Measurements from ENCODE around the gene ATP1A1.

ATP1A1 gene

GRCh38 chr1:116448785-116449385 is 75.8 kb downstream of the ATP1A1 start:
- Histone ChIP-seq H3K9ac (ENCODE audit: low read length) (no peak overlapping the region), H3K4me3 (ENCODE audit: low read length) (no peak overlapping the region), H3K27me3 (replicated peaks; ENCODE audit: control insufficient read depth, insufficient read depth, low read length) (peaks cover 21% of the 10 kb centered on the region), H3K4me1 (ENCODE audit: control insufficient read depth, insufficient read depth, low read length) (peaks cover 20% of the 10 kb centered on the region), H3K9me3 (ENCODE audit: control insufficient read depth, low read length) (no peaks in the 10 kb centered on the region), H3K36me3 (ENCODE audit: control insufficient read depth, insufficient read depth, low read length, severe bottlenecking) (no peaks in the 10 kb centered on the region)
- peak; percentile 76 for DNase-seq (ENCODE audit: low read depth)

- no peaks in the 10 kb centered on the region for H3K36me3 ChIP-seq (ENCODE audit: control insufficient read depth, insufficient read depth, low read length, severe bottlenecking)
- H3K9me3 ChIP-seq (ENCODE audit: control insufficient read depth, low read length), result no peaks in the 10 kb centered on the region
- H3K4me3 ChIP-seq (ENCODE audit: low read length), result no peak overlapping the region
Measured at GRCh38 chr1:116449578-116449977, 76.5 kb downstream of the ATP1A1 start.

GRCh38 chr1:116451702-116452101 is 78.7 kb downstream of the ATP1A1 start:
- Histone ChIP-seq H3K9me3 (ENCODE audit: control insufficient read depth, low read length) (no peaks in the 10 kb centered on the region), H3K36me3 (ENCODE audit: control insufficient read depth, insufficient read depth, low read length, severe bottlenecking) (no peaks in the 10 kb centered on the region), H3K4me1 (ENCODE audit: control insufficient read depth, insufficient read depth, low read length) (peaks cover 20% of the 10 kb centered on the region), H3K9ac (ENCODE audit: low read length) (no peak overlapping the region), H3K4me3 (ENCODE audit: low read length) (no peak overlapping the region), H3K27me3 (replicated peaks; ENCODE audit: control insufficient read depth, insufficient read depth, low read length) (peaks cover 25% of the 10 kb centered on the region)
- no peak for DNase-seq (ENCODE audit: low read depth)

More at GRCh38 chr1:116449578-116449977, 76.5 kb downstream of the ATP1A1 start:
- Histone ChIP-seq H3K9ac (ENCODE audit: low read length) (no peak overlapping the region), H3K27me3 (replicated peaks; ENCODE audit: control insufficient read depth, insufficient read depth, low read length) (peaks cover 22% of the 10 kb centered on the region), H3K4me1 (ENCODE audit: control insufficient read depth, insufficient read depth, low read length) (peaks cover 20% of the 10 kb centered on the region)
- no peak for DNase-seq (ENCODE audit: low read depth)

- Histone ChIP-seq H3K4me1 (ENCODE audit: control insufficient read depth, insufficient read depth, low read length) (peaks cover 20% of the 10 kb centered on the region), H3K4me3 (ENCODE audit: low read length) (no peak overlapping the region), H3K9ac (ENCODE audit: low read length) (no peak overlapping the region), H3K27me3 (replicated peaks; ENCODE audit: control insufficient read depth, insufficient read depth, low read length) (peaks cover 30% of the 10 kb centered on the region), H3K9me3 (ENCODE audit: control insufficient read depth, low read length) (no peaks in the 10 kb centered on the region), H3K36me3 (ENCODE audit: control insufficient read depth, insufficient read depth, low read length, severe bottlenecking) (no peaks in the 10 kb centered on the region)
- DNase-seq (ENCODE audit: low read depth), result no peak
Measured at GRCh38 chr1:116453481-116453880, 80.4 kb downstream of the ATP1A1 start.

- Histone ChIP-seq H3K27me3 (replicated peaks; ENCODE audit: control insufficient read depth, insufficient read depth, low read length) (peaks cover 30% of the 10 kb centered on the region), H3K36me3 (ENCODE audit: control insufficient read depth, insufficient read depth, low read length, severe bottlenecking) (no peaks in the 10 kb centered on the region), H3K9me3 (ENCODE audit: control insufficient read depth, low read length) (no peaks in the 10 kb centered on the region), H3K4me1 (ENCODE audit: control insufficient read depth, insufficient read depth, low read length) (peaks cover 16% of the 10 kb centered on the region), H3K4me3 (ENCODE audit: low read length) (no peak overlapping the region), H3K9ac (ENCODE audit: low read length) (no peak overlapping the region)
- DNase-seq (ENCODE audit: low read depth), result no peak
Measured at GRCh38 chr1:116453906-116454305, 80.9 kb downstream of the ATP1A1 start.

Measured in adipocyte (in vitro differentiated cells).